ENCODE data around the gene TFDP2. TPM values are rescaled to one million over a fixed set of nuclear protein-coding genes. Genes with fewer than 3 reads are reported as not detected.

The TFDP2 gene
- total RNA-seq, 2 donors from 2014 or later: 62.7 to 76.4 TPM

DNA sequence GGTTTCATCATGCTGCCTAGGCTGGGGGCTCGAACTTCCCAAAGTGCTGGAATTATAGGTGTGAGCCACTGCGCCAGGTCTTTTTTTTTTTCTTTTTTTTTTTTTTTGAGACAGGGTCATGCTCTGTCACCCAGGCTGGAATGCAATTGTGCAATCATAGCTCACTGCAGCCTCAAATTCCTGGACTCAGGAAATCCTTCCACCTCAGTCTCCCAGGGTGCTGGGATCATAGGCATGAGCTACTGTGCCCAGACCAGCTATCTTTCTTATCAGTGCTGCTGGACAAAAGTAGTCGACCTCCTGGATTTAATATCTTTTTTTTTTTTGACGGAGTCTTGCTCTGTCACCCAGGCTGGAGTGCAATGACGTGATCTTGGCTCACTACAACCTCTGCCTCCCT is 60.8 kb downstream of the TFDP2 start:
- H3K27me3 ChIP-seq (ENCODE audit: control insufficient read depth, insufficient read depth, low read length, poor library complexity, severe bottlenecking): no peaks in the 10 kb centered on the region
- H3K4me3 ChIP-seq (ENCODE audit: low read length): no peak overlapping the region
- Mint-ChIP-seq H3K27me3 (ENCODE audit: insufficient read depth) (no peaks in the 10 kb centered on the region), H3K4me3 (no peak overlapping the region), H3K9me3 (no peaks in the 10 kb centered on the region), H3K36me3 (ENCODE audit: low read depth) (peaks cover 6% of the 10 kb centered on the region), H3K4me1 (peaks cover 6% of the 10 kb centered on the region), H3K27ac (no peak overlapping the region)
- H3K4me1 ChIP-seq (ENCODE audit: control insufficient read depth, insufficient read depth, low read length): no peaks in the 10 kb centered on the region
- TF ChIP-seq, protein P1, sequence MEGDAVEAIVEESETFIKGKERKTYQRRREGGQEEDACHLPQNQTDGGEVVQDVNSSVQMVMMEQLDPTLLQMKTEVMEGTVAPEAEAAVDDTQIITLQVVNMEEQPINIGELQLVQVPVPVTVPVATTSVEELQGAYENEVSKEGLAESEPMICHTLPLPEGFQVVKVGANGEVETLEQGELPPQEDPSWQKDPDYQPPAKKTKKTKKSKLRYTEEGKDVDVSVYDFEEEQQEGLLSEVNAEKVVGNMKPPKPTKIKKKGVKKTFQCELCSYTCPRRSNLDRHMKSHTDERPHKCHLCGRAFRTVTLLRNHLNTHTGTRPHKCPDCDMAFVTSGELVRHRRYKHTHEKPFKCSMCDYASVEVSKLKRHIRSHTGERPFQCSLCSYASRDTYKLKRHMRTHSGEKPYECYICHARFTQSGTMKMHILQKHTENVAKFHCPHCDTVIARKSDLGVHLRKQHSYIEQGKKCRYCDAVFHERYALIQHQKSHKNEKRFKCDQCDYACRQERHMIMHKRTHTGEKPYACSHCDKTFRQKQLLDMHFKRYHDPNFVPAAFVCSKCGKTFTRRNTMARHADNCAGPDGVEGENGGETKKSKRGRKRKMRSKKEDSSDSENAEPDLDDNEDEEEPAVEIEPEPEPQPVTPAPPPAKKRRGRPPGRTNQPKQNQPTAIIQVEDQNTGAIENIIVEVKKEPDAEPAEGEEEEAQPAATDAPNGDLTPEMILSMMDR (conservative IDR thresholded peaks at IDR 0.05): no peak
- no peak overlapping the region for H3K27ac ChIP-seq (ENCODE audit: low read depth, low read length)
- H3K36me3 ChIP-seq (ENCODE audit: control insufficient read depth, insufficient read depth, low read length): no peaks in the 10 kb centered on the region
- H3K9me3 ChIP-seq (ENCODE audit: control insufficient read depth, low read length): no peaks in the 10 kb centered on the region
- WGBS, 2 experiments (ENCODE audit: insufficient coverage in 1 of 2, insufficient read length in 1 of 2): 76 to 92% methylated on average over 3 to 5 of the region's 5 CpGs
- no peak overlapping the region for H3K9ac ChIP-seq (ENCODE audit: extremely low read depth, low read length, poor library complexity, severe bottlenecking)
- DNase-seq: no peak

DNA sequence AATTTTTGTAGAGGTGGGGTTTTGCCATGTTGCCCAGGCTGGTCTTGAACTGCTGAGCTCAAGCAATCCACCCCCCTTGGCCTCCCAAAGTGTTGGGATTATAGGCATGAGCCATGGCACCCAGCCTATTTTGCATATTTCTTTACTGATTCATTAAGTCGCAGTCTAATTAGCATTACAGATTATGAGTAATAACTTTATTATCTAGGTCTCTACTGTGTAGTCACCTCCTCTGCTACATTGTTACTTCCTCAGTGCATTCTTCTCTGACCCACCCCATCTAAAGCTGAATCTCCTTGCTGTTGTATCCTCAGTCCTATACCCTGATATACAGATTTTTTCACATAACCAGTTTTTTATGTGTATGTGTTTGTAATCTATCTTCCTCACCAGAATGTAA is 61.7 kb downstream of the TFDP2 start:
- Mint-ChIP-seq H3K4me1 (peaks cover 6% of the 10 kb centered on the region), H3K4me3 (no peak overlapping the region), H3K9me3 (no peaks in the 10 kb centered on the region), H3K27me3 (ENCODE audit: insufficient read depth) (no peaks in the 10 kb centered on the region), H3K36me3 (ENCODE audit: low read depth) (peaks cover 6% of the 10 kb centered on the region), H3K27ac (no peak overlapping the region)
- TF ChIP-seq, protein P1 (conservative IDR thresholded peaks at IDR 0.05): no peak
- DNase-seq: no peak
- no peaks in the 10 kb centered on the region for H3K27me3 ChIP-seq (ENCODE audit: control insufficient read depth, insufficient read depth, low read length, poor library complexity, severe bottlenecking)
- H3K9me3 ChIP-seq (ENCODE audit: control insufficient read depth, low read length): no peaks in the 10 kb centered on the region
- H3K9ac ChIP-seq (ENCODE audit: extremely low read depth, low read length, poor library complexity, severe bottlenecking): no peak overlapping the region
- H3K36me3 ChIP-seq (ENCODE audit: control insufficient read depth, insufficient read depth, low read length): no peaks in the 10 kb centered on the region
- WGBS, 2 experiments (ENCODE audit: insufficient coverage in 1 of 2, insufficient read length in 1 of 2): 100% methylated on average over 1 of the region's 1 CpG; no CpG with 5 or more reads in 1 of the 2 experiments
- no peak overlapping the region for H3K4me3 ChIP-seq (ENCODE audit: low read length)
- no peak overlapping the region for H3K27ac ChIP-seq (ENCODE audit: low read depth, low read length)
- no peaks in the 10 kb centered on the region for H3K4me1 ChIP-seq (ENCODE audit: control insufficient read depth, insufficient read depth, low read length)

DNA sequence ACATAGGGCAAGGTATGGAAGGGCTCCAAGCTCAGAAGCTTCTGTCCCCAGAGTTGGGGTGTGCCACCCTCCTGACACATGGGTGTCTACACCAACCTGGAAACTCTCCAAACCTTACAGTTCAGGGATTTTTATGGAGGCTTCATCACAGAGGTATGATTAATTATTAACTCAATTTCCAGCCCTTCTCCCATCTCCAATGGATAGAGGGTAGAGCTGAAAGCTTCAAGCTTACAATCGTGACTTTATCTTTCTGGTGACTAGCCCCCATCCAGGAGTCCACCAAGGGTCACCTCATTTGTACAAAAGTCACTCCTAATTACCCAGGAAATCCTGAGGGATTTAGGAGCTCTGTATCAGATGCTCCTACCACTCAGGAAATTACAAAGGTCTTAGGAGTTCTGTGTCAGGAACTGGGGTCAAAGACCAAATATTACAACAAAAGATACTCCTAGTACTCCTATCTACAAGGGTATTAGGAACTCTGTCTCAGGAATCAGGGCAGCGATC is 62.7 kb downstream of the TFDP2 start:
- Histone ChIP-seq H3K36me3 (ENCODE audit: control insufficient read depth, insufficient read depth, low read length) (no peaks in the 10 kb centered on the region), H3K27me3 (ENCODE audit: control insufficient read depth, insufficient read depth, low read length, poor library complexity, severe bottlenecking) (no peaks in the 10 kb centered on the region), H3K9ac (ENCODE audit: extremely low read depth, low read length, poor library complexity, severe bottlenecking) (no peak overlapping the region), H3K27ac (ENCODE audit: low read depth, low read length) (no peak overlapping the region), H3K4me3 (ENCODE audit: low read length) (no peak overlapping the region), H3K9me3 (ENCODE audit: control insufficient read depth, low read length) (no peaks in the 10 kb centered on the region), H3K4me1 (ENCODE audit: control insufficient read depth, insufficient read depth, low read length) (no peaks in the 10 kb centered on the region)
- H3K4me1 Mint-ChIP-seq: peaks cover 11% of the 10 kb centered on the region
- peaks cover 6% of the 10 kb centered on the region for H3K36me3 Mint-ChIP-seq (ENCODE audit: low read depth)
- no peak for DNase-seq
- 87 to 100% methylated on average over 1 to 2 of the region's 2 CpGs for WGBS, 2 experiments (ENCODE audit: insufficient coverage in 1 of 2, insufficient read length in 1 of 2)
- no peaks in the 10 kb centered on the region for H3K9me3 Mint-ChIP-seq
- H3K4me3 Mint-ChIP-seq: no peak overlapping the region
- H3K27ac Mint-ChIP-seq: no peak overlapping the region
- TF ChIP-seq, protein P1 (conservative IDR thresholded peaks at IDR 0.05): no peak
- H3K27me3 Mint-ChIP-seq (ENCODE audit: insufficient read depth): no peaks in the 10 kb centered on the region

All from endodermal cell (in vitro differentiated cells).